NCI-H146 (cell line): ENCODE measurements around the gene AMTN.

Experiments used
- DNase-seq: peaks from one replicate; lab custom pipeline; 2025; lab: John Stamatoyannopoulos, UW

AMTN gene

GRCh38 chr4:70559924-70560323 lies 41.6 kb downstream of the AMTN start:
- DNase-seq, result no peak

- DNase-seq, result peak; percentile 98
Observed at GRCh38 chr4:70564033-70564432, 45.7 kb downstream of the AMTN start.

GRCh38 chr4:70570796-70571195 lies 52.4 kb downstream of the AMTN start:
- no peak for DNase-seq

DNA sequence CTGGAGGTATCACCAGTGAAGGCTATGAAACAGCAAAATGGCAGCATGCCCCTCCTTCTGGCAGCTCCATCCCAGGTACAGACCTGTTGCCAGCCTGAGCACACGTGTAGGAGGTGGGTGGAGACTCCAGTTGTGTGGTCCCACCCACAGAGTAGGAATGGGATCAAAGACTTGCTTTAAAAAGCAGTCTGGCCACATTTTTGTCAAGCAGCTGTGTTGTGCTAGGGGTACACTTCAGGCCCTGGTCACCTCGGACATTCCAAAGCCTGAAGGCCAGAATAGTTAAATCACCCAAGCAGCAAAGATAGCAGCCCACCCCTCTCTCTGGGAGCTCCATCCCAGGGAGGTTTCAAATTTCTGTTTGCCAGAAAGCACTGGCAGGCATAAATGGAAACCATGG lies 53.4 kb downstream of the AMTN start:
- no peak for DNase-seq

DNA sequence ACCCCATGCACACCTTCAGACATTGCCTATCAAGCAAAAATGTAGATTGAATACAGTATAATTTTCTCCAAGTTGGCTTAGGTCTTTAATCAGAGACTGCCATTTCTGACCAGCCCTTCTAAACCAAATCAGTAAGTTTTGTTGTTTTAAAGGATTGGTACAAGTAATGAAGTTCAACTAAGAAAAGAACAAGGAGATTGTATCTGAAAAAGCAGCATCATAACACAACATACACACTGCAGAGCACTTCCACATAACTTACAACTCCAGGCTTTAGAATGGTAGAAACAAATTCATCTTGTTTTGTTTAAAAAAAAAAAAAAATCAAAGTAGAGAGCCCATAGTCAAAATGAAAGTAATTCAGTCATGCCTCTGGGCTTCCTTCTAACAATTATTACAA lies 57.6 kb downstream of the AMTN start:
- DNase-seq, result no peak

- no peak for DNase-seq
Observed at GRCh38 chr4:70577220-70577927, 59.0 kb downstream of the AMTN start.

GRCh38 chr4:70581980-70582379 lies 63.6 kb downstream of the AMTN start:
- no peak for DNase-seq
